Duodenal mucosa (tissue), 2 donors: Measurements from ENCODE around the gene NRXN3.

Experiments used
- H3K27ac ChIP-seq: one replicate; pipeline ENCODE4 v1.7.0; 2013; ENCODE audit warnings: low read depth, low read length
- H3K27me3 ChIP-seq, 2 donors: one replicate each; pipeline ENCODE4 v1.7.0; 2013; ENCODE audit warnings: low read length in 2 of 2, control low read depth in 1 of 2; ENCODE audit not compliant: insufficient read depth in 2 of 2, control insufficient read depth in 1 of 2
- H3K36me3 ChIP-seq, 2 donors: one replicate each; pipeline ENCODE4 v1.7.0; 2013; ENCODE audit warnings: low read length in 2 of 2, control low read depth in 1 of 2; ENCODE audit not compliant: insufficient read depth in 2 of 2, control insufficient read depth in 1 of 2
- H3K4me1 ChIP-seq, 2 donors: one replicate each; pipeline ENCODE4 v1.7.0; 2013; ENCODE audit warnings: low read length in 2 of 2, control low read depth in 1 of 2; ENCODE audit not compliant: insufficient read depth in 2 of 2, control insufficient read depth in 1 of 2
- H3K4me3 ChIP-seq, 2 donors: one replicate each; pipeline ENCODE4 v1.7.0; 2013; ENCODE audit warnings: low read length in 2 of 2, low read depth in 1 of 2
- H3K9ac ChIP-seq, 2 donors: one replicate each; pipeline ENCODE4 v1.7.0; 2013; ENCODE audit warnings: low read length in 2 of 2, low read depth in 1 of 2
- H3K9me3 ChIP-seq, 2 donors: one replicate each; pipeline ENCODE4 v1.7.0; 2013; ENCODE audit warnings: low read length in 2 of 2, control low read depth in 1 of 2; ENCODE audit not compliant: control insufficient read depth in 1 of 2

NRXN3 gene

DNA sequence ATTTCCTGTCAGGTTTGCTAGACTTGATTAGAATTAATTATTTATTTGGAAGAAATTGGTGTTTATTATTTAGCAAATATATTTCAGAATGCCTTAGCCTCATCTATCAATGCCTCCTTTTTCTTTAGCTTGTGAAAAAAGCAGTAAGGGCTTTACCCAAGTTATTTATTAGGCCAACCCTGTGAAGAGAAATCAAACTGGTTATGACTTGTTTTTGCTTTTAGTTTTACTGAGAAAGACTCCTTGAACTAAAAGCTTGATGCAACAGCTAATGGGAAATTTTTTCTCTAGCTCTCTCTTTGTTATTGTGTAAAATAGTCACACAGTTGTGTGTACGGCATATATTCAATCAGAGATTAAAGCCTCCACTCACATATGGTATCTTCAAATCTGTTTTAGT lies 1734.3 kb downstream of the NRXN3 start:
- no peak overlapping the region for H3K9ac ChIP-seq
- H3K9me3 ChIP-seq: no peaks in the 10 kb centered on the region
- H3K4me1 ChIP-seq: no peaks in the 10 kb centered on the region
- no peaks in the 10 kb centered on the region for H3K27me3 ChIP-seq
- H3K4me3 ChIP-seq: no peak overlapping the region
- H3K27ac ChIP-seq: no peak overlapping the region
- no peaks in the 10 kb centered on the region for H3K36me3 ChIP-seq

DNA sequence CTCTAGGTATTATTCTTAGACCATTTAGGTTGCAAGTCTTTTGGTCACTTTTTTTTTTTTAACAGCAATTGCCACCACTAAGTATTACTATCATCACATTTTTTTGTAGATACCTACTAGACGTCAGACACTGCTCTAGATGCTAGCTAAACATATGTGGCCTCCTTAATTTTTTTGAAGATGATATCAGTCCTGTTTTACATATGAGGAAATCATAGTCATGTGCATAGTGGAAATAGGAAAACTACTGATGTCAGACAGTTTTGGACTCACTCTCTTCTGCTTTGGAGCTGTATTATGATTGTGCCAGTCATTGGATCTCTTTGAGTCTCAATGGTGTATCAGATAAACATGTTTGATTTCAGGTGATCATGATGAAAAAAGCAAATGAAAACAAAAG lies 1736.8 kb downstream of the NRXN3 start:
- Histone ChIP-seq H3K4me1 (no peaks in the 10 kb centered on the region), H3K9ac (no peak overlapping the region), H3K9me3 (no peaks in the 10 kb centered on the region)

DNA sequence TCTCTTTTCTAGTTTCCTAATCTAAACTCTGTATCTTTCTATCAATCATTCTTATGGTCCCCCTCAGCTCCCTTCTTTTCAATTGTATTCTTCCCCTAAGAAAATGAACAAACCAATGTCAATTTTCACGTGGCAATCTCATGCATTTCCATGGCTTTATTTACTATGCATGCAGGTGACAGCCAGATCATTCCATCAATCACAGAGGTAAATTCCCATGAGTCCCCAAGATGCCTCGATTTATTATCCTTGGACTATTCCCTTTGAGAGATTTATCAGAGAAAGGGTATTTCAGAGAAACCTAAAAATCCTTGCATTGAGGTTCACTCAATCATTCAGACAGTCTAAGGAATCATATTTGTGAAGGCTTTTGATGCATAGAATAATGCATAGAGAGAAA lies 1739.9 kb downstream of the NRXN3 start:
- Histone ChIP-seq H3K4me1 (no peaks in the 10 kb centered on the region), H3K4me3 (no peak overlapping the region), H3K9ac (no peak overlapping the region), H3K27me3 (no peaks in the 10 kb centered on the region), H3K36me3 (no peaks in the 10 kb centered on the region), H3K27ac (no peak overlapping the region), H3K9me3 (no peaks in the 10 kb centered on the region)

More for the DNA sequence above, 1736.8 kb downstream of the NRXN3 start:
- Histone ChIP-seq H3K4me3 (no peak overlapping the region), H3K27me3 (no peaks in the 10 kb centered on the region), H3K36me3 (no peaks in the 10 kb centered on the region), H3K27ac (no peak overlapping the region)

DNA sequence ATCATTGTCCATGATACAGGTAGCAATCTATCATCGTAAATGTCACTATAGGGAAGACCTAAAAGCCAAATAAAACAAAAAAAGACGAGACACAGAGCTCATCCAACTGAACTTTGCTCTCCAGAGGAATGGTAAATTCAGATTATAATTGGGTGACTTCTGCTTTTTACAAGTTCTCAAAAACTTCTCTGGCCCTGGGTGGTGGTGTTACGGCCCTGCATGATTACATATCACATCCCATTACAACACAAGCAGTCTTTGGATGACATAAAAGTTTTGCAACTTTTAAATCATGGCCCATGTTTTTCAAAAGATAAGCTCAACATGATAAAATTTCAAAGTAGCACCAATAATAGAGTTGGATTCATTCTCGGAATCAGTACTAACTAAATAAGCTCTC lies 1741.6 kb downstream of the NRXN3 start:
- H3K36me3 ChIP-seq: no peaks in the 10 kb centered on the region

DNA sequence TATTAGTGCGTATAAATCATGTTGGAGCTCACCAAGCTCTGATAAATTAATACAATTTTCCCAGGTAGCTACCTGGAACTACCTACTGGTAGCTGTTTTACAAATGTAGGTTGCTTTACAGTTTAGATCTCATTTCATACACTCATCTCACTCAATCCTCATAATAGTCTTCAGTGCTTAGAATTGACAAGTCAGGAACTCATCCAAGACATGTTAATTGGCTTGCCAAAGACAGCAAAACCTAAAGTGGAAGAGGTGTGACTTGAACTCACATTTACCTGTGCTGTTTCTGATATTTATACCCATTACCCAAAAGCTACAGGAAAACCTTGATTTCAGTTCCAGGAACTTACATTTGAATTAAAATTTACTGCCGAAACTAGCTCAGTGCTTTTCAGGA lies 1744.4 kb downstream of the NRXN3 start:
- H3K4me3 ChIP-seq: no peak overlapping the region
- no peaks in the 10 kb centered on the region for H3K9me3 ChIP-seq
- no peaks in the 10 kb centered on the region for H3K4me1 ChIP-seq
- H3K27ac ChIP-seq: no peak overlapping the region
- no peak overlapping the region for H3K9ac ChIP-seq
- no peaks in the 10 kb centered on the region for H3K36me3 ChIP-seq
- H3K27me3 ChIP-seq: no peaks in the 10 kb centered on the region

More for the DNA sequence above, 1741.6 kb downstream of the NRXN3 start:
- no peak overlapping the region for H3K4me3 ChIP-seq
- H3K27ac ChIP-seq: no peak overlapping the region
- no peaks in the 10 kb centered on the region for H3K9me3 ChIP-seq
- no peaks in the 10 kb centered on the region for H3K4me1 ChIP-seq
- no peak overlapping the region for H3K9ac ChIP-seq
- H3K27me3 ChIP-seq: no peaks in the 10 kb centered on the region

GRCh38 chr14:79915406-79915805 lies 1745.2 kb downstream of the NRXN3 start:
- Histone ChIP-seq H3K9me3 (no peaks in the 10 kb centered on the region), H3K4me3 (no peak overlapping the region), H3K4me1 (no peaks in the 10 kb centered on the region), H3K36me3 (no peaks in the 10 kb centered on the region), H3K9ac (no peak overlapping the region), H3K27me3 (no peaks in the 10 kb centered on the region), H3K27ac (no peak overlapping the region)

- no peaks in the 10 kb centered on the region for H3K27me3 ChIP-seq
- H3K4me1 ChIP-seq: no peaks in the 10 kb centered on the region
- H3K27ac ChIP-seq: no peak overlapping the region
- H3K4me3 ChIP-seq: no peak overlapping the region
- H3K9me3 ChIP-seq: no peaks in the 10 kb centered on the region
- no peaks in the 10 kb centered on the region for H3K36me3 ChIP-seq
- no peak overlapping the region for H3K9ac ChIP-seq
Measured at GRCh38 chr14:79916281-79916680, 1746.1 kb downstream of the NRXN3 start.

DNA sequence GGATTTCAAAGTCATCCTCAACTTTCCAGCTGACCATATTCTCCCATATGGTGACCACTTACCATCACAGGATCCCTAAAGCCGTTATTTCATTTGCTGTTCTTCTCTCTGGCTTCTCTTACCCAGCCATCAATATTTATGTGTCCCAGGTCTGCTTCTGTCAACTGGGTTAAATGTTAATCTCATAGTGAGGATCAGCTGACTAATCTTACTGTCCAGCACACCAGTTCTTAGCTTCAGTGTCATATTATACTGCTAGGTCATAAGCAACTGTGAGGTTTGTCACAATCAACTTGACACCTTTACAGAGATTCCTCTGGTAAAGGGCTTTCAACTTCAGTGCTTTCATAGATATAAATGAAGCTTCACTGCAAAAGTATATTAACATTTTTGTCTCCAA lies 1746.7 kb downstream of the NRXN3 start:
- H3K4me1 ChIP-seq: no peaks in the 10 kb centered on the region
- no peaks in the 10 kb centered on the region for H3K27me3 ChIP-seq
- no peak overlapping the region for H3K9ac ChIP-seq
- H3K27ac ChIP-seq: no peak overlapping the region
- no peak overlapping the region for H3K4me3 ChIP-seq
- H3K9me3 ChIP-seq: no peaks in the 10 kb centered on the region
- H3K36me3 ChIP-seq: no peaks in the 10 kb centered on the region
